ENCODE data around the gene MYOZ3. TPM values are rescaled to one million over a fixed set of nuclear protein-coding genes. Genes with fewer than 3 reads are reported as not detected.

The MYOZ3 gene
- total and polyA plus RNA-seq, 2 experiments from 2014 or later, result 0.32 to 0.71 TPM

DNA sequence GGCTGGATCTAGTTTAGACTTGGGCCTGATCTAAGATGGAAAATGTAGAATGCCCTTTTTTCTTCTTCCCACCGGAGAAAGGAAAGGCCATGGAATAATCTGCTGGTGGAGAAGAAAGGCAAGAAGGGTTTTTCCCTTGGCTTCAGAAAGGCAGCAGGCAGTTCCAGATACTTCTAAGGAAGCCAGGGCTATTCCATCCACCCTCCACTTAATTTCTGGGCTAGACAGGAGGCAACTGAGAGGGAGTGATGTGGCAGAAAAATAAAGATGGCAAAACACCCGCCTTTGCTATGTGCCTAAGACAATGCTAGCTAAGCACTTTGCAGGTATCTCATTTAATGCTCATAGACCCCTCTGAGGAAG is 9.9 kb downstream of the MYOZ3 start:
- no peak for DNase-seq
- H2AFZ ChIP-seq, result peak overlapping the region; percentile 76
- no peaks in the 10 kb centered on the region; the same call in 1 of the 2 replicates for H3K27me3 ChIP-seq (replicated peaks; ENCODE audit: insufficient read depth)
- in situ Hi-C loops (cut with MboI), result no loop called here
- no peaks in the 10 kb centered on the region for H3K9me2 ChIP-seq (ENCODE audit: insufficient read depth)
- H3K4me2 ChIP-seq (ENCODE audit: unreplicated experiment), result peak overlapping the region; percentile 60
- H3K36me3 ChIP-seq (ENCODE audit: low read depth), result no peaks in the 10 kb centered on the region
- H3K4me1 ChIP-seq (ENCODE audit: insufficient read depth), result peaks cover 7% of the 10 kb centered on the region
- H3K79me2 ChIP-seq (ENCODE audit: insufficient read depth), result no peaks in the 10 kb centered on the region
- H4K20me1 ChIP-seq (ENCODE audit: insufficient read depth), result no peaks in the 10 kb centered on the region
- 5 to 28% methylated on average over 2 of the region's 2 CpGs for WGBS, 2 experiments (ENCODE audit: low coverage in 1 of 2, low lambda C conversion rate in 2 of 2, missing lambda C conversion rate in 2 of 2)
- no peak overlapping the region for H3K9ac ChIP-seq
- TF ChIP-seq EZH2 (IDR thresholded peaks at IDR 0.05; ENCODE audit: insufficient read depth, poor library complexity, severe bottlenecking), result no peak
- no peak for TF ChIP-seq EZH2phosphoT487 (IDR thresholded peaks at IDR 0.05; ENCODE audit: insufficient read depth, low read depth)
- H3F3A ChIP-seq (ENCODE audit: insufficient read depth), result peaks cover 16% of the 10 kb centered on the region
- H3K27ac ChIP-seq, result no peak overlapping the region
- no peak overlapping the region for H3K4me3 ChIP-seq
- no peaks in the 10 kb centered on the region for H3K9me3 ChIP-seq (ENCODE audit: low read depth)

DNA sequence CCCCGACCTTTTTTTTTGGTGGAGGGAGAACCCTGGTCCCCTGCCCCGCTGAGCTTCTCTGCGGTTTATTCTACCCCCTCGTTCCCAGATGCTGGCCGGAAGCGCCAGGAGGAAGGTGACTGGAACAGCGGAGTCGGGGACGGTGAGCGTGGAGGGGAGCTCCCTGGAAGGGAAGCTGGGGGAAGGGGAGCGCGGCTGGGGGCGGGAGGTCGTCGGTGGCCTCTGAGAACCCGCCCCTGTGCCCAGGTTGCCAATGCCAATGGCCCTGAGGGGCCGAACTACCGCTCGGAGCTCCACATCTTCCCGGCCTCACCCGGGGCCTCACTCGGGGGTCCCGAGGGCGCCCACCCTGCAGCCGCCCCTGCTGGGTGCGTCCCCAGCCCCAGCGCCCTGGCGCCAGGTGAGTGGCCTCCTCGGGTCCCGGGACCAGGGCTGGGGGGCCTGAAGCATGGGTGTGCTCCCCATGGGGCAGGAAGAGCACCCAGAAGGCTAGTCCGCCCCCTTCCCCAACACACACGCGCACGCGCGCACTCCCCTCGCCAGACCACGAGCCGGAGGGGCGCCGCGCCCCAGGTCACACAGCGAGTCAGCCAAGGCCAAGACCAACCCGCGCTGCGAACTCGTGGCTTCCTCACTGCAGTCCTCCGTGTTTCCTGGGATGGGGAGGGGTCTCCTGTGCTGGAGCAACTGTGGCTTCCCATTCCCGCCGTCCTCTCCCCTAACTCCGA is 10.6 kb downstream of the MYOZ3 start:
- Histone ChIP-seq H3K9me3 (ENCODE audit: low read depth) (no peaks in the 10 kb centered on the region), H3K36me3 (ENCODE audit: low read depth) (no peaks in the 10 kb centered on the region), H3K4me1 (ENCODE audit: insufficient read depth) (peaks cover 7% of the 10 kb centered on the region), H3K27me3 (replicated peaks; ENCODE audit: insufficient read depth) (no peaks in the 10 kb centered on the region; the same call in 1 of the 2 replicates), H4K20me1 (ENCODE audit: insufficient read depth) (no peaks in the 10 kb centered on the region), H3K4me2 (ENCODE audit: unreplicated experiment) (peak overlapping the region; percentile 60), H3F3A (ENCODE audit: insufficient read depth) (peaks cover 16% of the 10 kb centered on the region), H3K27ac (no peak overlapping the region), H3K79me2 (ENCODE audit: insufficient read depth) (no peaks in the 10 kb centered on the region), H3K9ac (peak overlapping the region; percentile 45), H2AFZ (peak overlapping the region; percentile 76), H3K9me2 (ENCODE audit: insufficient read depth) (no peaks in the 10 kb centered on the region), H3K4me3 (peak overlapping the region; percentile 65)
- TF ChIP-seq EZH2phosphoT487 (IDR thresholded peaks at IDR 0.05; ENCODE audit: insufficient read depth, low read depth), result no peak
- no peak for TF ChIP-seq EZH2 (IDR thresholded peaks at IDR 0.05; ENCODE audit: insufficient read depth, poor library complexity, severe bottlenecking)
- 5 to 6% methylated on average over 30 to 49 of the region's 51 CpGs for WGBS, 2 experiments (ENCODE audit: low coverage in 1 of 2, low lambda C conversion rate in 2 of 2, missing lambda C conversion rate in 2 of 2)
- DNase-seq, result peak; percentile 39
- in situ Hi-C loops (cut with MboI), result no loop called here

DNA sequence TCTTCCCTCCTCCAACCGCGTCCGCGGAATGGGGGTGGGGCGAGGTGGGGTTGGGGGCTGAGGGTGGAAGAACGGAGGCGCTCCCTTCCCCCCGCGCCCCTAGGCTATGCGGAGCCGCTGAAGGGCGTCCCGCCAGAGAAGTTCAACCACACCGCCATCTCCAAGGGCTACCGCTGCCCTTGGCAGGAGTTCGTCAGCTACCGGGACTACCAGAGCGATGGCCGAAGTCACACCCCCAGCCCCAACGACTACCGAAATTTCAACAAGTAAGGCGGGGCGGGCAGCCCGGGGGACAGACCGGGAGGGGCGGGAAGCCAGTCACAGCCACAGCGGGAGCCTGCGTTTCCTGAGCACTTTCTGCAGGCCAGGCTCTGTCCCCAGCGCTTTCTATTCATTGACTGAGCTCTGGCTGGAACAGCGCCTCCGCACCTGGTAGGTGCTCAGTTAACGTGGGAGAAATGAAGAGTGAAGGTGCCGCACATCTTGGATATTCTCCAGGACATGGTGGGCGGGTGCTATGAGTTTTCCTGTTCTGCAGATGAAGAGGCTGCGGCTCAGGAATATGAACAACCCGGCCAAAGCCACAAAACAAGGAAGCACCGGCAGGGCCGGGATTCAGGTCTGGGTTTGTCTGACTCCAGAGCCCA is 11.3 kb downstream of the MYOZ3 start:
- TF ChIP-seq EZH2phosphoT487 (IDR thresholded peaks at IDR 0.05; ENCODE audit: insufficient read depth, low read depth), result no peak
- no peak for TF ChIP-seq EZH2 (IDR thresholded peaks at IDR 0.05; ENCODE audit: insufficient read depth, poor library complexity, severe bottlenecking)
- peak overlapping the region; percentile 60 for H3K4me2 ChIP-seq (ENCODE audit: unreplicated experiment)
- H2AFZ ChIP-seq, result peak overlapping the region; percentile 76
- no peaks in the 10 kb centered on the region; the same call in 1 of the 2 replicates for H3K27me3 ChIP-seq (replicated peaks; ENCODE audit: insufficient read depth)
- peaks cover 7% of the 10 kb centered on the region for H3K4me1 ChIP-seq (ENCODE audit: insufficient read depth)
- peak overlapping the region; percentile 45 for H3K9ac ChIP-seq
- peak; percentile 56 for DNase-seq
- H3K4me3 ChIP-seq, result peak overlapping the region; percentile 65
- no peak overlapping the region for H3K27ac ChIP-seq
- no peaks in the 10 kb centered on the region for H4K20me1 ChIP-seq (ENCODE audit: insufficient read depth)
- peaks cover 16% of the 10 kb centered on the region for H3F3A ChIP-seq (ENCODE audit: insufficient read depth)
- no peaks in the 10 kb centered on the region for H3K9me2 ChIP-seq (ENCODE audit: insufficient read depth)
- 14 to 17% methylated on average over 21 to 25 of the region's 38 CpGs for WGBS, 2 experiments (ENCODE audit: low coverage in 1 of 2, low lambda C conversion rate in 2 of 2, missing lambda C conversion rate in 2 of 2)
- no peaks in the 10 kb centered on the region for H3K36me3 ChIP-seq (ENCODE audit: low read depth)
- in situ Hi-C loops (cut with MboI), result no loop called here
- H3K9me3 ChIP-seq (ENCODE audit: low read depth), result no peaks in the 10 kb centered on the region
- H3K79me2 ChIP-seq (ENCODE audit: insufficient read depth), result no peaks in the 10 kb centered on the region

DNA sequence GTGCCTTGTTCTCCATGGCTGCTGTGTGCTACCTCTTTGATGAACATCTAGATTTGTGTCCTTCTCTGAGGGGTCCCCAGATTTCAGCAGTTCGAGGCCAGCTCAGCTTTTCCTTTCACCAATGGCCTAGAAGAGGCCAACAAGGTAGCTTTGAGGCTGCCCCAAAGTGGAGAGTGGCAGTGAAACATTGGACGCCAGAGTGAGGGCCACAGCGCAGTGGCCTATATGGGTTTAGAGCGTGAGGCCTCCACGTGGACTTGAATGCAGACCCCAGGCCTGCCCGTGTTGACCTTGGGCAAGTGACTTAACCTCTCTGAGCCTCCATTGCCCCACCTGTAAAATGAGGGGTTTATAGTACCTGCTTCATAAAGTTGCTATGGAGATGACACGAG is 11.8 kb downstream of the MYOZ3 start:
- Histone ChIP-seq H3K27ac (no peak overlapping the region), H3K4me2 (ENCODE audit: unreplicated experiment) (peak overlapping the region; percentile 60), H3K9me3 (ENCODE audit: low read depth) (no peaks in the 10 kb centered on the region), H3K4me3 (peak overlapping the region; percentile 65; the same call in 1 of the 2 replicates), H2AFZ (0 out of 2 replicates have a peak overlapping the region, but pooled peaks have one; percentile 76), H3K36me3 (ENCODE audit: low read depth) (no peaks in the 10 kb centered on the region), H3K79me2 (ENCODE audit: insufficient read depth) (no peaks in the 10 kb centered on the region), H3K9me2 (ENCODE audit: insufficient read depth) (no peaks in the 10 kb centered on the region), H3K9ac (no peak overlapping the region), H4K20me1 (ENCODE audit: insufficient read depth) (no peaks in the 10 kb centered on the region), H3F3A (ENCODE audit: insufficient read depth) (peaks cover 16% of the 10 kb centered on the region), H3K27me3 (replicated peaks; ENCODE audit: insufficient read depth) (no peaks in the 10 kb centered on the region; the same call in 1 of the 2 replicates), H3K4me1 (ENCODE audit: insufficient read depth) (peaks cover 7% of the 10 kb centered on the region)
- TF ChIP-seq EZH2 (IDR thresholded peaks at IDR 0.05; ENCODE audit: insufficient read depth, poor library complexity, severe bottlenecking), result no peak
- no peak for TF ChIP-seq EZH2phosphoT487 (IDR thresholded peaks at IDR 0.05; ENCODE audit: insufficient read depth, low read depth)
- in situ Hi-C loops (cut with MboI), result no loop called here
- DNase-seq, result no peak
- WGBS, 2 experiments (ENCODE audit: low coverage in 1 of 2, low lambda C conversion rate in 2 of 2, missing lambda C conversion rate in 2 of 2), result 87 to 89% methylated on average over 7 of the region's 7 CpGs
